Breast epithelium (tissue), 3 donors: Measurements from ENCODE around the gene LALBA.

Experiments used
- CTCF ChIP-seq, 3 donors: fragments of 450-650 bp; IDR thresholded peaks; one replicate each; pipeline ENCODE4 v1.5.1; 2016 to 2017; ENCODE audit warnings: antibody characterized with exemption in 3 of 3, mild to moderate bottlenecking in 3 of 3, moderate library complexity in 3 of 3
- POLR2A ChIP-seq: fragments of 450-650 bp; IDR thresholded peaks from one replicate; pipeline ENCODE4 v1.6.1; 2016; ENCODE audit warnings: antibody characterized with exemption, mild to moderate bottlenecking, moderate library complexity
- POLR2AphosphoS5 ChIP-seq, 3 donors: sonication (generic); formaldehyde crosslinking; IDR thresholded peaks; one replicate each; pipeline ENCODE4 v1.6.1; 2017; ENCODE audit warnings: antibody characterized with exemption in 3 of 3

GRCh38 chr12:48572326-48572725 lies 2.5 kb upstream of the LALBA start:
- TF ChIP-seq CTCF (IDR thresholded peaks at IDR 0.05) = no peak
- no peak for TF ChIP-seq POLR2AphosphoS5 (IDR thresholded peaks at IDR 0.05)
- TF ChIP-seq POLR2A = no peak
